PFSK-1 (cell line): ENCODE data around the gene EIF2S1.

ENCODE experiments used
- FOXP2 ChIP-seq: optimal IDR thresholded peaks from 2 replicates; pipeline ENCODE3; 2011; ENCODE audit warnings: borderline replicate concordance, control low read depth, inconsistent platforms; ENCODE audit not compliant: insufficient read depth; ENCODE audit errors: extremely low read length, extremely low read depth
- POLR2AphosphoS5 ChIP-seq: IDR thresholded peaks from 2 replicates; pipeline ENCODE4 v1.6.1; 2012; ENCODE audit warnings: low read depth, mild to moderate bottlenecking, control low read depth, low read length, moderate library complexity
- SIN3A ChIP-seq: IDR thresholded peaks from 2 replicates; pipeline ENCODE4 v1.6.1; 2012; ENCODE audit warnings: mild to moderate bottlenecking, low read length, moderate library complexity, borderline replicate concordance; ENCODE audit not compliant: insufficient read depth
- TAF1 ChIP-seq: IDR thresholded peaks from 2 replicates; pipeline ENCODE4 v1.6.1; 2012; ENCODE audit warnings: low read length, control low read depth, borderline replicate concordance; ENCODE audit not compliant: insufficient read depth
- TF ChIP-seq, protein P1 (sequence below), 2 experiments: IDR thresholded peaks; 2 replicates each; pipeline versions ENCODE4 v1.6.1 to v1.8.0; 2011 to 2012; ENCODE audit warnings: low read depth in 2 of 2, low read length in 2 of 2, control low read depth in 1 of 2, inconsistent platforms in 1 of 2, mild to moderate bottlenecking in 1 of 2, moderate library complexity in 1 of 2; ENCODE audit not compliant: insufficient read depth in 1 of 2

EIF2S1 gene

GRCh38 chr14:67432050-67432564 is 72.0 kb downstream of the EIF2S1 start:
- TF ChIP-seq TAF1 (no peak), POLR2AphosphoS5 (no peak), FOXP2 (no peak), SIN3A (no peak)
- TF ChIP-seq, protein P1, sequence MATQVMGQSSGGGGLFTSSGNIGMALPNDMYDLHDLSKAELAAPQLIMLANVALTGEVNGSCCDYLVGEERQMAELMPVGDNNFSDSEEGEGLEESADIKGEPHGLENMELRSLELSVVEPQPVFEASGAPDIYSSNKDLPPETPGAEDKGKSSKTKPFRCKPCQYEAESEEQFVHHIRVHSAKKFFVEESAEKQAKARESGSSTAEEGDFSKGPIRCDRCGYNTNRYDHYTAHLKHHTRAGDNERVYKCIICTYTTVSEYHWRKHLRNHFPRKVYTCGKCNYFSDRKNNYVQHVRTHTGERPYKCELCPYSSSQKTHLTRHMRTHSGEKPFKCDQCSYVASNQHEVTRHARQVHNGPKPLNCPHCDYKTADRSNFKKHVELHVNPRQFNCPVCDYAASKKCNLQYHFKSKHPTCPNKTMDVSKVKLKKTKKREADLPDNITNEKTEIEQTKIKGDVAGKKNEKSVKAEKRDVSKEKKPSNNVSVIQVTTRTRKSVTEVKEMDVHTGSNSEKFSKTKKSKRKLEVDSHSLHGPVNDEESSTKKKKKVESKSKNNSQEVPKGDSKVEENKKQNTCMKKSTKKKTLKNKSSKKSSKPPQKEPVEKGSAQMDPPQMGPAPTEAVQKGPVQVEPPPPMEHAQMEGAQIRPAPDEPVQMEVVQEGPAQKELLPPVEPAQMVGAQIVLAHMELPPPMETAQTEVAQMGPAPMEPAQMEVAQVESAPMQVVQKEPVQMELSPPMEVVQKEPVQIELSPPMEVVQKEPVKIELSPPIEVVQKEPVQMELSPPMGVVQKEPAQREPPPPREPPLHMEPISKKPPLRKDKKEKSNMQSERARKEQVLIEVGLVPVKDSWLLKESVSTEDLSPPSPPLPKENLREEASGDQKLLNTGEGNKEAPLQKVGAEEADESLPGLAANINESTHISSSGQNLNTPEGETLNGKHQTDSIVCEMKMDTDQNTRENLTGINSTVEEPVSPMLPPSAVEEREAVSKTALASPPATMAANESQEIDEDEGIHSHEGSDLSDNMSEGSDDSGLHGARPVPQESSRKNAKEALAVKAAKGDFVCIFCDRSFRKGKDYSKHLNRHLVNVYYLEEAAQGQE (IDR thresholded peaks at IDR 0.05; ENCODE audit: insufficient read depth in 1 of 2, low read depth in 2 of 2, low read length in 2 of 2) = no peak

DNA sequence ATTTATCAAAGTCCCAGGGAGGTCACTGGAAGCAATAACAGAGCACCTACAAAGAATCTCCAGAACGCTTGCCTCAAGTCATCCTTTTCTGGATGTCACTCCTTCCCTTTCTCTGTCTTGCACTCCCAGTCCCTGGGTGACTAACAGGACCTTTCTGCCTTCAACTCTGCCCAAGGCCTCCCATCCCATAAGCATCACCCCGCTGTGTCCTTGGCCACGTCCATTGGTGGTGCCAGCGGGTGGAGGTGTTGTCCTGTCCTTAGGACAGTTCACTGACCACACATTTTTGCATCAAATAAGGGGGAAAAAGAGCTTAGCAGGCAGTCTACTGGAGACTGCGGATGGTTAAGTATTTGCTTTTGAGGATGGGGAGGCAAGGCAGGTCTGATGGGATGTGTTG is 75.5 kb downstream of the EIF2S1 start:
- TF ChIP-seq SIN3A = no peak
- TF ChIP-seq TAF1 = no peak
- no peak for TF ChIP-seq POLR2AphosphoS5
- no peak for TF ChIP-seq FOXP2
- TF ChIP-seq, protein P1 (IDR thresholded peaks at IDR 0.05; ENCODE audit: insufficient read depth in 1 of 2, low read depth in 2 of 2, low read length in 2 of 2) = no peak
